ENCODE results near the gene IFT52. TPM values are rescaled to one million over a fixed set of nuclear protein-coding genes. Genes with fewer than 3 reads are reported as not detected.

Gene IFT52
- total and polyA plus RNA-seq, 2 of the 8 experiments (the other 6 are each of a cell fraction or from before 2014, with no cell fraction given), result 35.6 to 40.4 TPM

DNA sequence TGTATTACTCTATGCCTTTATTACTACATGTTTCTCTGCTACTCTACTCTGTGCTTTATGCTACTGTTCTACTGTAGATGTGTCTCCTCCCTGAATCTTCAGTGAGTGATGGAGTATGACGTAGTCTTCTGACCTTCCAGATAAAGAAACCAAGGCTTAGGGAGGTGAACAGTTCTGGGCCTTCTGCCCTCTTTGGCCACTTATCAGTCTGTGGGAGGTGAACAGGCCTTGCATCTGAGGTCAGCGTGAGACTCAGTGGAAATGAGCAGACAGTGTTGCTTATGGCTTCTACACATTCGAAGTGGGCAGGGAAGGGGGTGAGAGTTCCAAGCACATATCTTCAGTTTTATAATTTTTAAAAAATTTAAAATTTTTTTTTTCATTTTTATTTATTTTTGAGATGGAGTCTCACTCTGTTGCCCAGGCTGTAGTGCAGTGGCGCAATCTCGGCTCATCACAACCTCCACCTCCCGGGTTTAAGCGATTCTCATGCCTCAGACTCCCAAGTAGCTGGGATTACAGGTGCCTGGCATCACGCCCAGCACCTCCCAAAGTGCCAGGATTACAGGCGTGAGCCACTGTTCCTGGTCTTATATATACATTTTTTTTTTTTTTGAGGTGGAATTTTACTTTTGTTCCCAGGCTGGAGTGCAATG lies 100.3 kb downstream of the IFT52 start:
- no peak overlapping the region for H3K14ac ChIP-seq (ENCODE audit: insufficient read length)
- H2BK12ac ChIP-seq (ENCODE audit: low read depth, low read length), result no peak overlapping the region
- H2AK5ac ChIP-seq (ENCODE audit: low read depth, low read length), result no peak overlapping the region
- H3K18ac ChIP-seq (ENCODE audit: extremely low read depth, low read length), result no peak overlapping the region
- no peak overlapping the region for H2BK20ac ChIP-seq (ENCODE audit: low read length)
- no peak overlapping the region for H3K27ac ChIP-seq (ENCODE audit: low read depth, low read length)
- H4K91ac ChIP-seq (replicated peaks; ENCODE audit: insufficient read length, low read length), result no peak overlapping the region
- no peak overlapping the region for H3K4me3 ChIP-seq (ENCODE audit: extremely low read depth in 1 of 4, insufficient read depth in 2 of 4, low read depth in 3 of 4, low read length in 4 of 4)
- H4K5ac ChIP-seq (ENCODE audit: insufficient read length, low read depth, low read length), result no peak overlapping the region
- no peak overlapping the region for H3K4me2 ChIP-seq (ENCODE audit: insufficient read depth in 1 of 2, low read depth in 2 of 2, low read length in 2 of 2)
- no peak for DNase-seq (ENCODE audit: low read depth in 1 of 2, low spot score in 2 of 2)
- no peak overlapping the region for H4K8ac ChIP-seq (ENCODE audit: extremely low read depth, insufficient read depth, low read length)
- no peak overlapping the region for H3K4ac ChIP-seq (replicated peaks; ENCODE audit: insufficient read length, low read depth, low read length)
- peaks cover 0 to 2% (median 0%) of the 10 kb centered on the region in 4 experiments; a peak in 1 of 7 replicates for H3K4me1 ChIP-seq (replicated peaks in 1 of 4; ENCODE audit: control insufficient read depth in 3 of 4, insufficient read depth in 4 of 4, low read length in 3 of 4)
- H4K20me1 ChIP-seq (replicated peaks in 1 of 2; ENCODE audit: control insufficient read depth in 1 of 2, insufficient read depth in 2 of 2, low read length in 2 of 2), result peaks cover 3 to 4% of the 10 kb centered on the region in 2 experiments
- no peaks in the 10 kb centered on the region for H3K79me2 ChIP-seq (ENCODE audit: control insufficient read depth in 1 of 2, insufficient read depth in 2 of 2, low read length in 2 of 2)
- H3K23me2 ChIP-seq (ENCODE audit: low read depth, low read length), result no peaks in the 10 kb centered on the region
- 94% methylated on average over 9 of the region's 9 CpGs; no CpG with 5 or more reads in 1 of the 2 experiments for WGBS, 2 experiments (ENCODE audit: extremely low coverage in 1 of 2, insufficient coverage in 1 of 2, insufficient read length in 1 of 2, insufficient replicate concordance in 2 of 2, low coverage in 1 of 2, low lambda C conversion rate in 2 of 2, missing lambda C conversion rate in 1 of 2)
- no peaks in the 10 kb centered on the region for H3K9me3 ChIP-seq (ENCODE audit: insufficient read depth in 2 of 2, low read depth in 1 of 2, low read length in 1 of 2)
- no peak overlapping the region for H2BK120ac ChIP-seq (replicated peaks; ENCODE audit: low read depth, low read length)
- POLR2A ChIA-PET (ENCODE audit: partially characterized antibody), result interaction anchor here (1.1 to 3.0 kb wide), 3 partner anchors 20 to 109 kb away, joined by 3 to 10 read pairs (median 5); no protein-coding TSS in a partner anchor
- FAIRE-seq, result no peak
- H3K36me3 ChIP-seq (ENCODE audit: control insufficient read depth in 2 of 4, insufficient read depth in 4 of 4, low read length in 3 of 4), result peaks cover 3 to 53% (median 32%) of the 10 kb centered on the region in 4 experiments; a peak in 7 of 8 replicates
- no peak overlapping the region for H2BK5ac ChIP-seq (ENCODE audit: low read depth, low read length)
- no peak overlapping the region for H3K9ac ChIP-seq (replicated peaks in 1 of 4; ENCODE audit: extremely low read depth in 1 of 4, low read depth in 3 of 4, low read length in 3 of 4)
- no peak overlapping the region for H2AFZ ChIP-seq (ENCODE audit: low read length)
- CTCF ChIA-PET (ENCODE audit: partially characterized antibody), result interaction anchor here (0.8 to 6.4 kb wide), 8 partner anchors 10 to 242 kb away, joined by 3 to 49 read pairs (median 5); partner anchors contain the start of gene SGK2
- H2BK15ac ChIP-seq (ENCODE audit: low read length), result no peak overlapping the region
- H3K23ac ChIP-seq (ENCODE audit: insufficient read length), result no peak overlapping the region
- no peaks in the 10 kb centered on the region for H3K27me3 ChIP-seq (replicated peaks in 1 of 4; ENCODE audit: control insufficient read depth in 3 of 4, extremely low read depth in 1 of 4, insufficient read depth in 3 of 4, low read length in 3 of 4)
- no peak overlapping the region for H3K56ac ChIP-seq (replicated peaks; ENCODE audit: insufficient read length, low read depth, low read length)
- H3K79me1 ChIP-seq (ENCODE audit: low read depth, low read length), result no peaks in the 10 kb centered on the region
- TF ChIP-seq GABPA (IDR thresholded peaks at IDR 0.05; ENCODE audit: borderline replicate concordance, insufficient read depth, low read length), result no peak
- TF ChIP-seq TAF1 (IDR thresholded peaks at IDR 0.05; ENCODE audit: low read depth, low read length), result no peak
- TF ChIP-seq NRF1 (IDR thresholded peaks at IDR 0.05; ENCODE audit: low read depth, low read length), result no peak
- no peak for TF ChIP-seq EZH2 (IDR thresholded peaks at IDR 0.05; ENCODE audit: low read depth, low read length, severe bottlenecking)
- TF ChIP-seq TEAD4 (IDR thresholded peaks at IDR 0.05; ENCODE audit: low read depth, low read length), result no peak
- no peak for TF ChIP-seq JUND (IDR thresholded peaks at IDR 0.05; ENCODE audit: low read length)
- no peak for TF ChIP-seq POU5F1 (IDR thresholded peaks at IDR 0.05; ENCODE audit: low read depth, low read length)
- TF ChIP-seq BACH1 (IDR thresholded peaks at IDR 0.05; ENCODE audit: low read length), result no peak
- TF ChIP-seq SIN3A (conservative IDR thresholded peaks at IDR 0.05 in 1 of 2, IDR thresholded peaks at IDR 0.05 in 1 of 2; ENCODE audit: low read depth in 1 of 2, low read length in 2 of 2), result no peak
- no peak for TF ChIP-seq RXRA (IDR thresholded peaks at IDR 0.05; ENCODE audit: insufficient read depth, low read depth, low read length)
- TF ChIP-seq KDM4A (IDR thresholded peaks at IDR 0.05; ENCODE audit: low read depth, low read length, severe bottlenecking), result no peak
- TF ChIP-seq BCL11A (IDR thresholded peaks at IDR 0.05; ENCODE audit: low read depth in 2 of 2, low read length in 2 of 2), result no peak
- TF ChIP-seq SP2 (IDR thresholded peaks at IDR 0.05; ENCODE audit: low read length), result no peak
- no peak for TF ChIP-seq JUN (IDR thresholded peaks at IDR 0.05; ENCODE audit: low read depth, low read length)

Measured in H1 (cell line).